Activated CD8-positive, alpha-beta memory T cell treated with anti-CD3 and anti-CD28 coated beads, Interleukin-2, amount 10 ng/mL, durations not matched to agents 7 days and 5 days (primary cell): ENCODE results near the gene AGBL3. TPM values are rescaled to one million over a fixed set of nuclear protein-coding genes. Genes with fewer than 3 reads are reported as not detected.
A peak's percentile ranks its signal among the peaks of the same experiment; 100 is the strongest.

Source experiments
- ATAC-seq: fragments of 150-1000 bp; cut with Tn5 transposase; one replicate; pipeline ENCODE4 v1.10.0; 2021; ENCODE audit warnings: moderate library complexity
- CTCF ChIA-PET: fragments of 350-600 bp; sonication (Branson Sonifier 250); formaldehyde crosslinking; loops from one replicate; lab custom pipeline; 2021; ENCODE audit warnings: antibody characterized with exemption; lab: Charles Lee
- DNase-seq: peaks from one replicate; pipeline ENCODE4 v3.0.0-alpha.2; 2020
- H3K27ac Mint-ChIP-seq: one replicate; pipeline ENCODE4 v1.8.0; 2021; ENCODE audit warnings: mild to moderate bottlenecking, mixed read lengths
- H3K27me3 Mint-ChIP-seq: one replicate; pipeline ENCODE4 v1.8.0; 2021; ENCODE audit warnings: mixed read lengths
- H3K36me3 Mint-ChIP-seq: one replicate; pipeline ENCODE4 v1.8.0; 2021; ENCODE audit warnings: mild to moderate bottlenecking, mixed read lengths
- H3K4me1 Mint-ChIP-seq: one replicate; pipeline ENCODE4 v1.8.0; 2021; ENCODE audit warnings: mixed read lengths
- H3K4me3 Mint-ChIP-seq: one replicate; pipeline ENCODE4 v1.8.0; 2021; ENCODE audit warnings: mild to moderate bottlenecking, moderate library complexity, mixed read lengths
- H3K9me3 Mint-ChIP-seq: one replicate; pipeline ENCODE4 v1.8.0; 2022; ENCODE audit warnings: low read depth, mixed read lengths
- total RNA-seq, 2 experiments: library from RNA; stranded (reverse); gene quantifications; one replicate each; pipeline ENCODE4 v1.2.3, GENCODE V29; 2021

AGBL3 gene
- total RNA-seq, 2 experiments from 2014 or later, result 2.4 to 2.8 TPM

DNA sequence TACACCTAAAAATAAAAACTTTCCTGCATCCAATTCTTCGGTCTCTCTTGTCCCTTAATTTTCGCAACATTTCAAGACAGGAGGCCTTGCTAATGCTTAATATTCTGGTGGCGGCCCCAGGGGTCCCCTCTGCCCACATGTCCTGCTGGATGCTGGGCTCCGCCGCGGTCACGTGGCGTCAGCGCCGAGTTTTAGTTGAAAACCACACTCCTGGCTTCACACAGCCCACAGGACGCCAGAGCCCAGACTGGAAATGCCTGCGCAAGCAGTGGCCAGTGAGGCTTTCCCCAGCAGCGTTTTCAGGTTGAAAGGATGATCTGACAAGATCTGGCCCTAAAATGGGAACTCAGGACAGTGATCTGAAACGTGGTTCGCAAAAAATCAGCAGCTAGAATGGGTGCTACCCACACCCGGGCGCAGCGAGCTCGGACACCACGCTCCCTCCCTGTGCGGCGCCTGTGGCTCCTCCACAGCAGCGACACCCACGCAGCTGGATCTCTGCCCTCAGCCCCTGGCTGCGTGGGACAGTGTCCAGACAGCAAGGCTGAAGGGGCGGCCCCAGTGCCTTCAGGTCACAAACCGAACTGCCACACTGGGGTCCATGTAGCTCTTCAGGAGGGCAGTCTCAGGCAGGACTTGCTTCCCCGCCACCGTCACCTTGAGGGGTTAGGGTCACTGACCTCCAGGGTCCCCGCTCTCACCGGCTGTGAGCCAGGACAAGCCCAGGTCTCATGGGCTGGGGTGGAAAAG lies 195.8 kb downstream of the AGBL3 start:
- no peak overlapping the region for H3K27ac Mint-ChIP-seq
- peaks cover 59% of the 10 kb centered on the region for H3K36me3 Mint-ChIP-seq
- no peaks in the 10 kb centered on the region for H3K27me3 Mint-ChIP-seq
- H3K4me1 Mint-ChIP-seq, result peaks cover 12% of the 10 kb centered on the region
- ATAC-seq (no peak), DNase-seq (peak; percentile 7)
- H3K9me3 Mint-ChIP-seq, result peaks cover 20% of the 10 kb centered on the region
- H3K4me3 Mint-ChIP-seq, result no peak overlapping the region
- CTCF ChIA-PET, result no interaction called here

GRCh38 chr7:135183478-135183877 lies 197.2 kb downstream of the AGBL3 start:
- Mint-ChIP-seq H3K27ac (no peak overlapping the region), H3K27me3 (no peaks in the 10 kb centered on the region), H3K9me3 (peaks cover 20% of the 10 kb centered on the region), H3K36me3 (peaks cover 66% of the 10 kb centered on the region), H3K4me3 (no peak overlapping the region), H3K4me1 (peaks cover 16% of the 10 kb centered on the region)
- CTCF ChIA-PET, result no interaction called here
- DNase-seq, result peak; percentile 9
- no peak for ATAC-seq

DNA sequence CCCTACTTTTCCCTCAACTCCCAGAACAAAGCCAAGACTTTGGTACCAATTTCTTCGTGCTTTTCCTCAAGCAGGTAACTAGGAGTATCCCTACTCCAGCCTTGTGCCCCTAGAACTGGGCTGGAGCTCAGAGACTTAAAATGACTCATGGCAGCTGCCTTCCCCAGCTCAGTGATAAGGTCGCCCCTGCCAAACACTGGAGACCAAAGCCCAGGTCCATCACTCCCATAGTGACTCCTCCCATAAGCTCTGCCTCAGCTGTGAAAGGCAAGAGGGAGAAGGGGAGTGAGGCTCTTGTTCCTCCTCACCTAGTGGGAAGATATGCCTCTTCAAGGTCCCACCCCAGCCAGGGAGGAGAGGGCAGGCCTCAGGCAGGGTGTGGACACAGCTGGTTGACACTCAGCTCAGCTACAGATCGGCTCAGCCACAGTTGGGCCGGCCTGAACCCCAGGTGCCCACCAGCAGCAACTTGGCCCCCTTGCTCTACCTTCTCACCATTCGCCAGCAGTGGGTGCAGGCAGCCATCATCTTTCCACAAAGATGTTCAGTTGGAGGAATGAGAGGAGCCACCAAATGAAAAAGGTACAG lies 198.0 kb downstream of the AGBL3 start:
- Mint-ChIP-seq H3K9me3 (peaks cover 20% of the 10 kb centered on the region), H3K27ac (no peak overlapping the region), H3K4me3 (no peak overlapping the region), H3K27me3 (no peaks in the 10 kb centered on the region), H3K4me1 (peaks cover 16% of the 10 kb centered on the region), H3K36me3 (peaks cover 67% of the 10 kb centered on the region)
- CTCF ChIA-PET, result no interaction called here
- no peak for ATAC-seq
- DNase-seq, result peak; percentile 9

Other genes starting within 250 kb of the AGBL3 start
- gene CALD1, start 206.9 kb upstream of the AGBL3 start, total RNA-seq, result under 1 TPM in 1 of 2 experiments, not detected in 1; 0.47 TPM
- 10 to 100 TPM; 19.9 to 27.5 TPM for gene TMEM140, start 161.6 kb downstream of the AGBL3 start, total RNA-seq
- 10 to 100 TPM; 33.2 to 46.0 TPM for gene CYREN, start 184.2 kb downstream of the AGBL3 start, total RNA-seq
- 10 to 100 TPM in 1 of 2 experiments, 1 to 10 TPM in 1; 9.3 to 25.9 TPM for gene WDR91, start 225.0 kb downstream of the AGBL3 start, total RNA-seq
- gene STRA8, start 247.3 kb downstream of the AGBL3 start, total RNA-seq, result not detected